Measurements from ENCODE around the gene SCN5A. TPM values are rescaled to one million over a fixed set of nuclear protein-coding genes. Genes with fewer than 3 reads are reported as not detected.

SCN5A gene
- total and polyA plus RNA-seq, 2 of the 8 experiments (the other 6 are each of a cell fraction or from before 2014, with no cell fraction given), result 4.8 to 11.4 TPM

GRCh38 chr3:38644016-38644661 lies 5.3 kb downstream of the SCN5A start:
- DNase-seq (ENCODE audit: low read depth in 1 of 2, low spot score in 2 of 2), result peak in 1 of 2 experiments; percentile 29
- H3K79me1 ChIP-seq (ENCODE audit: low read depth, low read length), result 0 out of 2 replicates have a peak, but pooled peaks cover 9% of the 10 kb centered on the region

More at GRCh38 chr3:38644016-38644661, 5.3 kb downstream of the SCN5A start:
- H3K4me2 ChIP-seq (ENCODE audit: insufficient read depth in 1 of 2, low read depth in 2 of 2, low read length in 2 of 2), result no peak overlapping the region
- H4K5ac ChIP-seq (ENCODE audit: insufficient read length, low read depth, low read length), result no peak overlapping the region
- H3K14ac ChIP-seq (ENCODE audit: insufficient read length), result no peak overlapping the region
- ChIA-PET CTCF (ENCODE audit: partially characterized antibody) (interaction anchor here (4.8 to 29.3 kb wide), 3 partner anchors 13 to 123 kb away, joined by 21 to 538 read pairs (median 506); no protein-coding TSS in a partner anchor), POLR2A (ENCODE audit: partially characterized antibody) (interaction anchor here (1.5 kb wide), 1 partner anchor 16 kb away, joined by 3 read pairs; no protein-coding TSS in a partner anchor)
- no peak overlapping the region for H3K23ac ChIP-seq (ENCODE audit: insufficient read length)
- no peak overlapping the region for H3K56ac ChIP-seq (replicated peaks; ENCODE audit: insufficient read length, low read depth, low read length)
- no peaks in the 10 kb centered on the region; a peak in 1 of 4 replicates for H3K79me2 ChIP-seq (ENCODE audit: control insufficient read depth in 1 of 2, insufficient read depth in 2 of 2, low read length in 2 of 2)
- H2BK20ac ChIP-seq (ENCODE audit: low read length), result no peak overlapping the region
- no peak overlapping the region for H3K4me3 ChIP-seq (ENCODE audit: extremely low read depth in 1 of 4, insufficient read depth in 2 of 4, low read depth in 3 of 4, low read length in 4 of 4)
- H3K18ac ChIP-seq (ENCODE audit: extremely low read depth, low read length), result no peak overlapping the region
- H2BK120ac ChIP-seq (replicated peaks; ENCODE audit: low read depth, low read length), result no peak overlapping the region
- peaks cover 0 to 28% of the 10 kb centered on the region in 2 experiments for H4K20me1 ChIP-seq (replicated peaks in 1 of 2; ENCODE audit: control insufficient read depth in 1 of 2, insufficient read depth in 2 of 2, low read length in 2 of 2)
- no peak overlapping the region for H3K9ac ChIP-seq (replicated peaks in 1 of 4; ENCODE audit: extremely low read depth in 1 of 4, low read depth in 3 of 4, low read length in 3 of 4)
- no peak overlapping the region for H4K8ac ChIP-seq (ENCODE audit: extremely low read depth, insufficient read depth, low read length)
- H3K27ac ChIP-seq (ENCODE audit: low read depth, low read length), result no peak overlapping the region
- no peak overlapping the region for H3K4ac ChIP-seq (replicated peaks; ENCODE audit: insufficient read length, low read depth, low read length)
- H4K91ac ChIP-seq (replicated peaks; ENCODE audit: insufficient read length, low read length), result no peak overlapping the region
- no peaks in the 10 kb centered on the region for H3K9me3 ChIP-seq (ENCODE audit: insufficient read depth in 2 of 2, low read depth in 1 of 2, low read length in 1 of 2)
- no peak overlapping the region for H2BK5ac ChIP-seq (ENCODE audit: low read depth, low read length)
- FAIRE-seq, result no peak
- H2AFZ ChIP-seq (ENCODE audit: low read length), result no peak overlapping the region
- 80% methylated on average over 7 of the region's 7 CpGs; no CpG with 5 or more reads in 1 of the 2 experiments for WGBS, 2 experiments (ENCODE audit: extremely low coverage in 1 of 2, insufficient coverage in 1 of 2, insufficient read length in 1 of 2, insufficient replicate concordance in 2 of 2, low coverage in 1 of 2, low lambda C conversion rate in 2 of 2, missing lambda C conversion rate in 1 of 2)
- H3K36me3 ChIP-seq (ENCODE audit: control insufficient read depth in 2 of 4, insufficient read depth in 4 of 4, low read length in 3 of 4), result no peaks in the 10 kb centered on the region
- peaks cover 8% of the 10 kb centered on the region; the same call in 1 of the 2 replicates for H3K23me2 ChIP-seq (ENCODE audit: low read depth, low read length)
- no peak overlapping the region for H2BK12ac ChIP-seq (ENCODE audit: low read depth, low read length)
- H2BK15ac ChIP-seq (ENCODE audit: low read length), result no peak overlapping the region
- H3K4me1 ChIP-seq (replicated peaks in 1 of 4; ENCODE audit: control insufficient read depth in 3 of 4, insufficient read depth in 4 of 4, low read length in 3 of 4), result peaks cover 3 to 15% (median 7%) of the 10 kb centered on the region in 4 experiments; a peak in 6 of 7 replicates
- TF ChIP-seq RNF2 (IDR thresholded peaks at IDR 0.05; ENCODE audit: borderline replicate concordance, low read depth, low read length, missing control alignments, poor library complexity, severe bottlenecking) (no peak), YY1 (IDR thresholded peaks at IDR 0.05; ENCODE audit: low read depth, low read length) (no peak), CBX8 (IDR thresholded peaks at IDR 0.05; ENCODE audit: borderline replicate concordance, low read depth, low read length) (no peak), TCF12 (IDR thresholded peaks at IDR 0.05; ENCODE audit: low read depth, low read length) (no peak), TEAD4 (IDR thresholded peaks at IDR 0.05; ENCODE audit: low read depth, low read length) (no peak)
- no peak overlapping the region for H2AK5ac ChIP-seq (ENCODE audit: low read depth, low read length)
- peaks cover 0 to 18% (median 11%) of the 10 kb centered on the region in 4 experiments; a peak in 5 of 7 replicates for H3K27me3 ChIP-seq (replicated peaks in 1 of 4; ENCODE audit: control insufficient read depth in 3 of 4, extremely low read depth in 1 of 4, insufficient read depth in 3 of 4, low read length in 3 of 4)
